ENCODE data around the gene APOBEC3B.
A peak's percentile ranks its signal among the peaks of the same experiment; 100 is the strongest.
"Not testable (repeated sequence)": the region's sequence is repeated elsewhere in the genome, so short reads cannot be mapped to it uniquely, and the experiment has no call there.

Gene APOBEC3B

DNA sequence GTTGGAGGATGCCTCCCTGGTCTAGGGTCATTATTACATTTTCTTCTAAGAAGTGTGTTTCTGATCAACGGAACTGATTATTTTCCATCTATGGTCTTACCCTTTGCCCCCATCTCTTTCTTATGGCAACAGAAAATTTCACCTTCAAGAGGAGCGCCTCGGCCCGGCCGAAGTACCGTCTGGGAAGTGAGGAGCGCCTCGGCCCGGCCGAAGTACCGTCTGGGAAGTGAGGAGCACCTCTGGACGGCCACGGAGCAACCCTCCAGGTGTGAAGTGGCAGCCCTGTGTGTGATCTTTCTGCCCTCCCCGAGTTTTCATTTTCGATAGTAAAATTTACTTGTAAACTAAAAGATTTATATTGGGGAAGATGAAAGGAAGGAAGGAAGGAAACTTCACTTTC, 28.8 kb downstream of the APOBEC3B start:
- no peaks in the 10 kb centered on the region for H3K9me3 ChIP-seq (ENCODE audit: control insufficient read depth, low read length)
- no peak overlapping the region for H2AFZ ChIP-seq (ENCODE audit: low read depth, low read length)
- no peak overlapping the region for H3K4me2 ChIP-seq (ENCODE audit: low read length, poor library complexity, severe bottlenecking)
- H2BK12ac ChIP-seq (ENCODE audit: low read length in 2 of 2), result no peak overlapping the region
- H3K4me3 ChIP-seq (ENCODE audit: insufficient read depth in 1 of 2, low read depth in 1 of 2, low read length in 2 of 2), result no peak overlapping the region
- H3K23ac ChIP-seq (ENCODE audit: low read length in 2 of 2), result no peak overlapping the region
- no peak overlapping the region for H3K18ac ChIP-seq (ENCODE audit: low read depth in 1 of 2, low read length in 2 of 2)
- H4K8ac ChIP-seq (ENCODE audit: low read length), result no peak overlapping the region
- H2BK15ac ChIP-seq (ENCODE audit: low read depth, poor library complexity, severe bottlenecking), result no peak overlapping the region
- H3K4ac ChIP-seq (ENCODE audit: low read depth in 1 of 2, low read length in 2 of 2), result no peak overlapping the region
- H3K14ac ChIP-seq (ENCODE audit: low read length in 2 of 2), result no peak overlapping the region
- no peak for DNase-seq
- H2BK5ac ChIP-seq (ENCODE audit: low read depth, low read length, poor library complexity, severe bottlenecking), result no peak overlapping the region
- no peaks in the 10 kb centered on the region for H3K27me3 ChIP-seq (ENCODE audit: control insufficient read depth in 1 of 2, insufficient read depth in 1 of 2, low read length in 2 of 2)
- no peak overlapping the region for H3K9ac ChIP-seq (ENCODE audit: low read length)
- no peaks in the 10 kb centered on the region for H3K36me3 ChIP-seq (ENCODE audit: control insufficient read depth in 1 of 2, insufficient read depth in 2 of 2, low read depth in 1 of 2, low read length in 2 of 2)
- H3K4me1 ChIP-seq (ENCODE audit: control insufficient read depth, insufficient read depth, low read depth, low read length), result peaks cover 12% of the 10 kb centered on the region
- H3K27ac ChIP-seq (ENCODE audit: low read length, poor library complexity, severe bottlenecking), result no peak overlapping the region
- H2BK120ac ChIP-seq (ENCODE audit: low read depth, low read length), result no peak overlapping the region
- no peak overlapping the region for H2AK5ac ChIP-seq (ENCODE audit: low read length, severe bottlenecking)
- H3K79me1 ChIP-seq (replicated peaks; ENCODE audit: low read length, poor library complexity, severe bottlenecking), result peaks cover 5% of the 10 kb centered on the region
- 94% methylated on average over 12 of the region's 15 CpGs for WGBS
- H4K91ac ChIP-seq (ENCODE audit: low read length), result no peak overlapping the region

DNA sequence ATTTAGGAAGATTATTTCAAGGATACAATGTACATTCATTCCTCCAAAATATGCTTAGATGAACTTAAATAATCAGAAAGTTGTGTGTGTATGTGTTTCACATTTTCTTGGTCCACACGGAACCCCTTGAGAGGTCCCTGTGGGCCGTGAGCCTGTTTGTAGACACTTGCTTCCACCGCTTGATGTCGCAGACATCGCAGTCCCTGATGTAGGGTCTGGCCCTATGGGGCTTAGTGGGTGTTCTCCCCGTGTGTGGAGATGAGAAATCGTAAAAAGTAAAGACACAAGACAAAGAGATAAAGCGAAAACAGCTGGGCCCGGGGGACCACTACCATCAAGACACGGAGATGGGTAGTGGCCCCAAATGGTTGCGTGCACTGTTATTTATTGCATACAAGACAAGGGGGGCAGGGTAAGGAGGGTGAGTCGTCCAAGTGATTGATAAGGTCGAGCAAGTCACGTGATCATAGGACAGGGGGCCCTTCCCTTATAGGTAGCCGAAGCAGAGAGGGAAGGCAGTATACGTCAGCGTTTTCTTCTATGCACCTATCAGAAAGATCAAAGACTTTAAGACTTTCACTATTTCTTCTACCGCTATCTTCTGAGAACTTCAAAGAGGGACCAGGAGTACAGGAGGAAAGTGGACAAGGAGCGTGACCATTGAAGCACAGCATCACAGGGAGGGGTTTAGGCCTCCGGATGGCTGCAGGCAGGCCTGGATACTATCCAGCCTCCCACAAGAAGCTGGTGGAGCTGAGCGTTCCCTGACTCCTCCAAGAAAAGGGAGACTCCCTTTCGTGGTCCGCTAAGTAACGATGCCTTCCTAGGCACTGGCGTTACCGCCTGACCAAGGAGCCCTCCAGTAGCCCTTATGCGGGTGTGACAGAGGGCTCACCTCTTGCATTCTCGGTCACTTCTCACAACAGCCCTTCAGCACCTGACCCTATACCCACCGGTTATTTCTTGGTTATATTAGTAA, 30.7 kb downstream of the APOBEC3B start:
- Histone ChIP-seq H3K4ac (ENCODE audit: low read depth in 1 of 2, low read length in 2 of 2) (no peak overlapping the region), H3K4me1 (ENCODE audit: control insufficient read depth, insufficient read depth, low read depth, low read length) (peaks cover 17% of the 10 kb centered on the region), H2AFZ (ENCODE audit: low read depth, low read length) (no peak overlapping the region), H2AK5ac (ENCODE audit: low read length, severe bottlenecking) (no peak overlapping the region), H2BK12ac (ENCODE audit: low read length in 2 of 2) (peak overlapping the region; percentile 28 to 54), H3K79me1 (replicated peaks; ENCODE audit: low read length, poor library complexity, severe bottlenecking) (peaks cover 15% of the 10 kb centered on the region), H3K9ac (ENCODE audit: low read length) (no peak overlapping the region), H3K14ac (ENCODE audit: low read length in 2 of 2) (no peak overlapping the region), H4K8ac (ENCODE audit: low read length) (peak overlapping the region; percentile 84), H3K4me2 (ENCODE audit: low read length, poor library complexity, severe bottlenecking) (no peak overlapping the region), H2BK120ac (ENCODE audit: low read depth, low read length) (no peak overlapping the region), H3K27ac (ENCODE audit: low read length, poor library complexity, severe bottlenecking) (no peak overlapping the region), H3K4me3 (ENCODE audit: insufficient read depth in 1 of 2, low read depth in 1 of 2, low read length in 2 of 2) (no peak overlapping the region), H3K36me3 (ENCODE audit: control insufficient read depth in 1 of 2, insufficient read depth in 2 of 2, low read depth in 1 of 2, low read length in 2 of 2) (peaks cover 3 to 7% of the 10 kb centered on the region in 2 experiments), H3K18ac (ENCODE audit: low read depth in 1 of 2, low read length in 2 of 2) (no peak overlapping the region), H2BK5ac (ENCODE audit: low read depth, low read length, poor library complexity, severe bottlenecking) (no peak overlapping the region), H3K23ac (ENCODE audit: low read length in 2 of 2) (no peak overlapping the region), H3K9me3 (ENCODE audit: control insufficient read depth, low read length) (no peaks in the 10 kb centered on the region), H2BK15ac (ENCODE audit: low read depth, poor library complexity, severe bottlenecking) (no peak overlapping the region), H3K27me3 (ENCODE audit: control insufficient read depth in 1 of 2, insufficient read depth in 1 of 2, low read length in 2 of 2) (no peaks in the 10 kb centered on the region), H4K91ac (ENCODE audit: low read length) (peak overlapping the region; percentile 80)
- no peak for DNase-seq
- WGBS, result 82% methylated on average over 24 of the region's 29 CpGs

DNA sequence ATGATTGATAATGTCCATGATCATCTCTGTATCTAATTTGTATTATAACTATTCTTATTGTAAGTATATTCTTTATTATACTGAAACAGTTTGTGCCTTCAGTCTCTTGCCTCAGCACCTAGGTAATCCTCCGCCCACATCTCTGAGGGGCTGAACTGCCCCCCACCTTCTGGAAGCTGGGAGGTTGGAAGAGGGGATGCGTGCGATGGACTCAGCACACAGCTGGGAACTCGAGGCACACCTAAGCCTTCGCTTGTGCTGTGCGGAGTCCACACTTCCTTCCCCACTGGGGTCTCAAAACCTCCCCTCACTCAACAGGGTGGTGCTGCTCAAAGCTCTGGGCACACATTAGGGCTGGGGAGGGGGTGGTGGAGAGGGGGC, 31.4 kb downstream of the APOBEC3B start:
- not testable (repeated sequence) for H2AFZ ChIP-seq (ENCODE audit: low read depth, low read length); H3K14ac ChIP-seq (ENCODE audit: low read length in 2 of 2); H3K23ac ChIP-seq (ENCODE audit: low read length in 2 of 2); H3K4me2 ChIP-seq (ENCODE audit: low read length, poor library complexity, severe bottlenecking); H2AK5ac ChIP-seq (ENCODE audit: low read length, severe bottlenecking); H2BK5ac ChIP-seq (ENCODE audit: low read depth, low read length, poor library complexity, severe bottlenecking); H3K27me3 ChIP-seq (ENCODE audit: control insufficient read depth in 1 of 2, insufficient read depth in 1 of 2, low read length in 2 of 2); DNase-seq; H3K9me3 ChIP-seq (ENCODE audit: control insufficient read depth, low read length)
- Histone ChIP-seq H3K36me3 (ENCODE audit: control insufficient read depth in 1 of 2, insufficient read depth in 2 of 2, low read depth in 1 of 2, low read length in 2 of 2) (peaks cover 7 to 14% of the 10 kb centered on the region in 2 experiments), H2BK120ac (ENCODE audit: low read depth, low read length) (peak overlapping the region; percentile 79), H3K18ac (ENCODE audit: low read depth in 1 of 2, low read length in 2 of 2) (peak overlapping the region; percentile 83 to 87), H3K79me1 (replicated peaks; ENCODE audit: low read length, poor library complexity, severe bottlenecking) (peaks cover 15% of the 10 kb centered on the region), H3K4ac (ENCODE audit: low read depth in 1 of 2, low read length in 2 of 2) (peak overlapping the region; percentile 71 to 81), H3K4me1 (ENCODE audit: control insufficient read depth, insufficient read depth, low read depth, low read length) (peaks cover 17% of the 10 kb centered on the region), H3K9ac (ENCODE audit: low read length) (peak overlapping the region; percentile 86), H2BK15ac (ENCODE audit: low read depth, poor library complexity, severe bottlenecking) (peak overlapping the region; percentile 60), H3K4me3 (ENCODE audit: insufficient read depth in 1 of 2, low read depth in 1 of 2, low read length in 2 of 2) (peak overlapping the region in 1 of 2 experiments; percentile 90), H4K91ac (ENCODE audit: low read length) (peak overlapping the region; percentile 80), H2BK12ac (ENCODE audit: low read length in 2 of 2) (peak overlapping the region; percentile 28 to 88), H4K8ac (ENCODE audit: low read length) (peak overlapping the region; percentile 97), H3K27ac (ENCODE audit: low read length, poor library complexity, severe bottlenecking) (peak overlapping the region; percentile 90)
- 100% methylated on average over 3 of the region's 6 CpGs for WGBS

DNA sequence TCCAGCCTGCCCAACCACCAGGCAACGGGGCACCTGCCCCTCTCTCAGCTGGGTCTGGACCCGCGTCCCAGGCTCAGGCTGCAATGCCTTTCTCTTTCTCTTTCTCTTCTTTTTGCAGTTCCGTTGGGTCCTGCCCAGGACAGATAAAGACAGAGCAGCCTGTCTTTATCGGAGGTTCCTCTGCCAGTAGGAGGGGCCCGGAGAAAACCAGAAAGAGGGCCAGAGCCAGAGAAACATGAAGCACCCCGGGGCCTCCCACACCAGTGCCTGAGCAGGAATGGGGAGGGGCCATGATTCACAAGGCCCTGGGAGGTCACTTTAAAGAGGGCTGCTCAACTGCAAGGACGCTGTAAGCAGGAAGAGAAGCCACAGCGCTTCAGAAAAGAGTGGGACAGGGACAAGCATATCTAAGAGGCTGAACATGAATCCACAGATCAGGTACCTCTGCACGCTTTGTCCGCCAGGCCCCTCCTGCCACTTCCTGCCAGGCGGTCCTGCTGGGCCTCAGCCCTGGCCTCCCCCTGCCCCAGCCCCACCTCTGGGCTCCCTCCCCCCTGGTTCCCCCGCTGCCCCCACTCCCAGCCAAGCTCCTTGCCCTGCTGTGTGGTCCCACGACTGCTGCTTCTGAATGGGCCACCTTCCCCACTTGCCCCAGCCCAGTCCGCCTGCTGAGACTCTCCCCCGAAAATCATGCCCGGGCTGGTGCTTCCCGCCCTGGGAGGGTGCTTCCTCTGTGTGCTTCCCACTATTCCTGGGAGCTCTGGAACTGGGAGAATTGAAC, 32.0 kb downstream of the APOBEC3B start, which contains the start of gene APOBEC3C:
Gene APOBEC3C, plus strand, starts transcription at position 316 of the 781 bp plus-strand sequence. Its CDS starts 106 bp downstream, at position 422.
- peaks cover 17% of the 10 kb centered on the region for H3K4me1 ChIP-seq (ENCODE audit: control insufficient read depth, insufficient read depth, low read depth, low read length)

More for the DNA sequence above, 32.0 kb downstream of the APOBEC3B start, which contains the start of gene APOBEC3C:
- H3K9ac ChIP-seq (ENCODE audit: low read length), result peak within 1 kb of the TSS; percentile 86
- H3K9me3 ChIP-seq (ENCODE audit: control insufficient read depth, low read length), result no peaks in the 10 kb centered on the region
- peak within 1 kb of the TSS; percentile 54 for H3K4me2 ChIP-seq (ENCODE audit: low read length, poor library complexity, severe bottlenecking)
- no peak within 1 kb of the TSS for H2AK5ac ChIP-seq (ENCODE audit: low read length, severe bottlenecking)
- H3K14ac ChIP-seq (ENCODE audit: low read length in 2 of 2), result peak within 1 kb of the TSS in 1 of 2 experiments; percentile 84
- peak within 1 kb of the TSS; percentile 97 for H2BK15ac ChIP-seq (ENCODE audit: low read depth, poor library complexity, severe bottlenecking)
- H4K8ac ChIP-seq (ENCODE audit: low read length), result peak within 1 kb of the TSS; percentile 97
- H2BK5ac ChIP-seq (ENCODE audit: low read depth, low read length, poor library complexity, severe bottlenecking), result peak within 1 kb of the TSS; percentile 94
- peak within 1 kb of the TSS; percentile 96 to 98 for H3K18ac ChIP-seq (ENCODE audit: low read depth in 1 of 2, low read length in 2 of 2)
- peaks cover 12 to 18% of the 10 kb centered on the region in 2 experiments for H3K36me3 ChIP-seq (ENCODE audit: control insufficient read depth in 1 of 2, insufficient read depth in 2 of 2, low read depth in 1 of 2, low read length in 2 of 2)
- peak; percentile 95 for DNase-seq
- H2BK120ac ChIP-seq (ENCODE audit: low read depth, low read length), result peak within 1 kb of the TSS; percentile 89
- H3K4ac ChIP-seq (ENCODE audit: low read depth in 1 of 2, low read length in 2 of 2), result peak within 1 kb of the TSS; percentile 81 to 84
- WGBS, result 3% methylated on average over 17 of the region's 18 CpGs
- H3K27ac ChIP-seq (ENCODE audit: low read length, poor library complexity, severe bottlenecking), result peak within 1 kb of the TSS; percentile 90
- H4K91ac ChIP-seq (ENCODE audit: low read length), result peak within 1 kb of the TSS; percentile 93
- peak within 1 kb of the TSS; percentile 28 to 88 for H2BK12ac ChIP-seq (ENCODE audit: low read length in 2 of 2)
- H3K79me1 ChIP-seq (replicated peaks; ENCODE audit: low read length, poor library complexity, severe bottlenecking), result peaks cover 15% of the 10 kb centered on the region
- H2AFZ ChIP-seq (ENCODE audit: low read depth, low read length), result no peak within 1 kb of the TSS
- H3K4me3 ChIP-seq (ENCODE audit: insufficient read depth in 1 of 2, low read depth in 1 of 2, low read length in 2 of 2), result peak within 1 kb of the TSS; percentile 56 to 90
- no peaks in the 10 kb centered on the region for H3K27me3 ChIP-seq (ENCODE audit: control insufficient read depth in 1 of 2, insufficient read depth in 1 of 2, low read length in 2 of 2)
- no peak within 1 kb of the TSS for H3K23ac ChIP-seq (ENCODE audit: low read length in 2 of 2)
